ENCODE data around the gene PDCD4.

Gene PDCD4

DNA sequence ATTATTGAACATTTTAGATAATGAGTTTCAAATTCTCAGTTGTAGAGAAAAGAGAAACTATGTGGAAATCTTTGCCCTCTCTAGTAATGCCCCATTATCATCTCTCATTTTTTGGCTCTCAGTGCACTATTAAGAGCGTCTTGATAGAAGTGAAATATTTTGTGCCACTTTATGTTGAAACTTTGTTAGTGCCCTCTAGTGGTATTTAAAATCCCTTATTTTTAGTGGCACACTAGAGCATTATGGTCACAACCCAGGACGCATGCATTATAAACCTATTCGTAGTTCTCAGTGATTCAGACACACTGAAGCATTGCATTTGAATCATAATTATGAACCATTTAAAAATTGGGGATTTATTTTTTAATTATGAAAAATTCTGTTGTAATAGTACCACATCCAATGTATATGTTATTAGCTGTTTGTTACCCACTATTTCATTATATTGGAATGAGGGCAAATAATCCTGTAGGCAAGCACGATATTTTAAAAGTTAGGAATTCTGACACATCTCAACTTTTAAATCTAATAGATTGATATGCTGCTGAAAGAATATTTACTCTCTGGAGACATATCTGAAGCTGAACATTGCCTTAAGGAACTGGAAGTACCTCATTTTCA lies 21.9 kb downstream of the PDCD4 start:
- TF ChIP-seq, protein P1, sequence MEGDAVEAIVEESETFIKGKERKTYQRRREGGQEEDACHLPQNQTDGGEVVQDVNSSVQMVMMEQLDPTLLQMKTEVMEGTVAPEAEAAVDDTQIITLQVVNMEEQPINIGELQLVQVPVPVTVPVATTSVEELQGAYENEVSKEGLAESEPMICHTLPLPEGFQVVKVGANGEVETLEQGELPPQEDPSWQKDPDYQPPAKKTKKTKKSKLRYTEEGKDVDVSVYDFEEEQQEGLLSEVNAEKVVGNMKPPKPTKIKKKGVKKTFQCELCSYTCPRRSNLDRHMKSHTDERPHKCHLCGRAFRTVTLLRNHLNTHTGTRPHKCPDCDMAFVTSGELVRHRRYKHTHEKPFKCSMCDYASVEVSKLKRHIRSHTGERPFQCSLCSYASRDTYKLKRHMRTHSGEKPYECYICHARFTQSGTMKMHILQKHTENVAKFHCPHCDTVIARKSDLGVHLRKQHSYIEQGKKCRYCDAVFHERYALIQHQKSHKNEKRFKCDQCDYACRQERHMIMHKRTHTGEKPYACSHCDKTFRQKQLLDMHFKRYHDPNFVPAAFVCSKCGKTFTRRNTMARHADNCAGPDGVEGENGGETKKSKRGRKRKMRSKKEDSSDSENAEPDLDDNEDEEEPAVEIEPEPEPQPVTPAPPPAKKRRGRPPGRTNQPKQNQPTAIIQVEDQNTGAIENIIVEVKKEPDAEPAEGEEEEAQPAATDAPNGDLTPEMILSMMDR (conservative IDR thresholded peaks at IDR 0.05; ENCODE audit: low read depth, low read length), result peak; percentile 43
- H3K4me3 ChIP-seq (ENCODE audit: low read length), result no peak overlapping the region
- no peak for DNase-seq (ENCODE audit: low read depth)

DNA sequence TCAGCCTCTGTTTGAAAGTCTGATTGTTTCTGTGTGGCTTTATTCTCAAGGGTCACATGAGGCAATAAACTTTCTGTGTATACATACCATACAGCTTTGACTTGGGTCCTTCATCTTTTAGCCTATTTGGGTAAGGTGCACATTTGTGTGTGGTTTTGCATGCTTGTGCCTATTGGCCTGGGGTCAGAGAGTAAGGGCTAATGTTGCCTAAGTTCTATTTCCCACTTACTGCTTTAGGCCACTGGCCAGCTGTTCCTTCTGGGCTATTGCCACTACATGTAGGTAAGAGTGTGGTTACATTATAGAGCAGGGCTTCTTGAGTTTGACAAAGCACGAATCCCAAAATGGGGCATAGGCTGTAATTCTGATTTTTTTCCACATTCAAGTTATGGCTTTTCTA lies 25.5 kb downstream of the PDCD4 start:
- TF ChIP-seq, protein P1 (conservative IDR thresholded peaks at IDR 0.05; ENCODE audit: low read depth, low read length), result no peak
- DNase-seq (ENCODE audit: low read depth), result no peak

DNA sequence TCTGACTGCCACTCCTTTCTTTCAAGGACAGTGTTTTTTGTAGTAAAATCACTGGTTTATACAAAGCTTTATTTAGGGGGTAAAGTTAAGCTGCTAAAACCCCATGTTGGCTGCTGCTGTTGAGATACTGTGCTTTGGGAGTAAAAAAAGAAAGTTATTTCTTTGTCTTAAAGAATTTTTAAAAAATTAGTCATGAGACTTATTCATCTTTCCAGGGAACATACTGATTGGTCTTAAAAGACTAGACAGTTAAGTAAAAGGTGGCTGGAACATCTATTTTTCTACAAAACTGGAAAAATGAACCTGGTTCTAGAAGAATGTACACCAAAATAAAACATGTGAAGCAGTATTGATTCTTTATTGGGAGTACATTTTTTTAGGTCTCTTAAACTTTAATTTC lies 26.7 kb downstream of the PDCD4 start:
- H3K4me3 ChIP-seq (ENCODE audit: low read length), result no peak overlapping the region
- DNase-seq (ENCODE audit: low read depth), result no peak
- TF ChIP-seq, protein P1 (conservative IDR thresholded peaks at IDR 0.05; ENCODE audit: low read depth, low read length), result no peak

More for the DNA sequence above, 25.5 kb downstream of the PDCD4 start:
- H3K4me3 ChIP-seq (ENCODE audit: low read length), result no peak overlapping the region

DNA sequence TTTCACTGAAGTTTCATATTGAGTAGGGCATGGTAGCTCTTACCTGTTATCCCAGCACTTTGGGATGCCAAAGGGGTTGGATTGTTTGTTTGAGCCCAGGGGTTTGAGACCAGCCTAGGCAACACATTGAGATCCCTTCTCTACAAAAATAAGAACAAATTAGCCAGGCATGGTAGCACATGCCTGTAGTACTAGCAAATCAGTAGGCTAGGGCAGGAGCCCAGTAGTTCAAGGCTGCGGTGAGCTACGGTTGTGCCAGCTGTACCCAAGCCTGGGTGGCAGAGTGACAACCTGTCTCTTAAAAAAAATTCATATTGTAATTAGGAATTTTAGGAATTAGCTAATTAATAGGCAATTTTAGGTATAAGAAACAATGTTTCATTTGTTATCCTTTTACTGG lies 29.3 kb downstream of the PDCD4 start:
- TF ChIP-seq, protein P1 (conservative IDR thresholded peaks at IDR 0.05; ENCODE audit: low read depth, low read length), result no peak

DNA sequence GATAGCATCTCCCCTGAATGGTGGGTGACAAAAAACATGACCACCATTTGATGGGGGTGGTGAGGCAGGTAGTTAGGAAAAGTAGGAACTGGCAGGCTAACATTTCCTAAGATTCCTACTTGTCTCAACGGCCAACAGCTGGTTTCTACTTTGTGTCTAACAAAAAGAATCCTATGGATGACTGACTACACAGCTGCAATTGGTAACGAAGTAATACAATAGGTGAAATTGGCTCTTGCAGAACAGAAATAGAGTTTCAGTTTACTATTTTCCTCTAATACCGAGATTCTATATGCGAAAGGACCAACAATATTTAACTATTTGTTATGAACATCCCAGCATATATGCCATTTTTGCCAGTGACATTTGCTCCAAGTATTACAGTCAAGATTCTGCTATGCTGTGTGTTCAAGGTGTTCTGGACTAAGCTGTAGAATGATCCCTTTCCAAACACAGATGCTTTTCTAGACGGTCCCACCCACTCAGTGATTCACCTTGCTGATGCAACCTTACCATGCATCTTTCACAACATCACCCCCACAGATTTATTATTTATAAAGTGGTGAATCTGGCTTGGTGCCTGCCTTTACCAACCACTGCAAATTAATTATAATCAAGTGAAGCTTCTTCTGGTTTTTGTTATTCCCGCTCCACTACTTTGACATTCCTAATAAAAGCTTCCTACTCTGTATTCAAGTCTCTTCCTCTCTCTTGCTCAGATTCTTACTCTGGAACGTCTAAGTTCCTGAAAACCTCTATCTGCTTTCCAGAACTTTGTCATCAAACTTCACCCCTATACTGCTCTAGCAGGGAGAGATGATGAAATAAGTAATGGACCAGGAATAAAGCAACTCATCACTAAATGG lies 30.5 kb downstream of the PDCD4 start:
- DNase-seq (ENCODE audit: low read depth), result no peak
- H3K4me3 ChIP-seq (ENCODE audit: low read length), result no peak overlapping the region
- TF ChIP-seq, protein P1 (conservative IDR thresholded peaks at IDR 0.05; ENCODE audit: low read depth, low read length), result no peak

More for the DNA sequence above, 29.3 kb downstream of the PDCD4 start:
- no peak overlapping the region for H3K4me3 ChIP-seq (ENCODE audit: low read length)
- DNase-seq (ENCODE audit: low read depth), result no peak

DNA sequence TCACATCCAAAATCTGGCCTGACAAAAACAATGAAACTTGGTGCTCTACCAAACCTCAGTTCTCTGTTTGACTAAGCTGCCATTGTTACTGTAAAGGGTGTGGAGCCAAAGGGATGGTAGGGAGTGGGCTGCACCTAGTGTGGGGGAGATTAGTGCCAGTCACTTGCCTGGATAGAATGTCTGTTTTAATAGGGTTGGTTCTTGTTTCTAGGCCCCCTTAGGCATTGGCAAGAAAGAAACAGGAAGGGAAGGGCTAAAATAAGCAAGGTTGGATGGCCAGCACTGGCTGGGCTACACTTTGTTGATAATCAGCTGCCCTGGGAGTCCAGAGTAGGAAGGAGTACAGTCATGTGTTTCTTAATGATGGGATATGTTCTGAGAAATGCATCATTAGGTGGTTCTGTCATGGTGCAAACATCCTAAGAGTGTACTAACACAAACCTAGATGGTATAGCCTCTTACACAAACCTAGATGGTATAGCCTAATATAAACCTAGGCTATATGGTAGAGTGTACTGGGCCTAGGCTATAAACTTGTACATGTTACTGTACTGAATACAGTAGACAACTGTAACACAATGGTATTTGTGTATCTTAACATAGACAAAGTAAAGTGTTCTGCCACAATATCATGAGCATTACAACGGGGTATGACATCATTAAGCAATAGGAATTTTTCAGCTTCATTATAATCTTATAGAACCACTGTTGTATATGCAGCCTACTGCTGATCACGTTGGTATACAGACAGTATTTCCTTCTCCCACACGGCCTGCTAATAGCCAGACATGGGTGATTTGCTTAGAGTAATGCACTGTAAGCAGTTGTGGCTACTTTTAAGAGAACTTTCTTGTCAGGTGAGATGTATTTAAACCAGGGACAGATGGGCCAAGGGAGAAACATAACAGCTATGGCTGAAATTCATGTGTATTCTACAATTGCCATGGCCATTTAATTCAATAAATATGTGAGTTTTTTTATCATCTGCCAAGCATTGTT lies 31.9 kb downstream of the PDCD4 start:
- TF ChIP-seq, protein P1 (conservative IDR thresholded peaks at IDR 0.05; ENCODE audit: low read depth, low read length), result no peak
- H3K4me3 ChIP-seq (ENCODE audit: low read length), result no peak overlapping the region
- no peak for DNase-seq (ENCODE audit: low read depth)

Measured in retinal pigment epithelial cell (primary cell).